ENCODE data around the gene NUTM1.

- TF ChIP-seq, protein P1, sequence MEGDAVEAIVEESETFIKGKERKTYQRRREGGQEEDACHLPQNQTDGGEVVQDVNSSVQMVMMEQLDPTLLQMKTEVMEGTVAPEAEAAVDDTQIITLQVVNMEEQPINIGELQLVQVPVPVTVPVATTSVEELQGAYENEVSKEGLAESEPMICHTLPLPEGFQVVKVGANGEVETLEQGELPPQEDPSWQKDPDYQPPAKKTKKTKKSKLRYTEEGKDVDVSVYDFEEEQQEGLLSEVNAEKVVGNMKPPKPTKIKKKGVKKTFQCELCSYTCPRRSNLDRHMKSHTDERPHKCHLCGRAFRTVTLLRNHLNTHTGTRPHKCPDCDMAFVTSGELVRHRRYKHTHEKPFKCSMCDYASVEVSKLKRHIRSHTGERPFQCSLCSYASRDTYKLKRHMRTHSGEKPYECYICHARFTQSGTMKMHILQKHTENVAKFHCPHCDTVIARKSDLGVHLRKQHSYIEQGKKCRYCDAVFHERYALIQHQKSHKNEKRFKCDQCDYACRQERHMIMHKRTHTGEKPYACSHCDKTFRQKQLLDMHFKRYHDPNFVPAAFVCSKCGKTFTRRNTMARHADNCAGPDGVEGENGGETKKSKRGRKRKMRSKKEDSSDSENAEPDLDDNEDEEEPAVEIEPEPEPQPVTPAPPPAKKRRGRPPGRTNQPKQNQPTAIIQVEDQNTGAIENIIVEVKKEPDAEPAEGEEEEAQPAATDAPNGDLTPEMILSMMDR (IDR thresholded peaks at IDR 0.05), result no peak
- TF ChIP-seq POLR2AphosphoS5 (IDR thresholded peaks at IDR 0.05) (no peak), POLR2A (IDR thresholded peaks at IDR 0.05) (no peak)
Observed at GRCh38 chr15:34335176-34336032, 7.7 kb upstream of the NUTM1 start.
